PC-3 (cell line): ENCODE data around the gene PCBP3.
A peak's percentile ranks its signal among the peaks of the same experiment; 100 is the strongest.

Experiments used
- CTCF ChIP-seq: fragments of 300-600 bp; sonication (generic); conservative IDR thresholded peaks from 2 replicates; pipeline ENCODE4 v1.5.1; 2017; ENCODE audit warnings: antibody characterized with exemption, low read depth, mild to moderate bottlenecking, low read length
- EZH2 ChIP-seq: fragments of 300-600 bp; sonication (generic); IDR thresholded peaks from one replicate; pipeline ENCODE4 v1.6.1; 2017; ENCODE audit warnings: antibody characterized with exemption, mild to moderate bottlenecking, low read length; ENCODE audit not compliant: unreplicated experiment

GRCh38 chr21:45747802-45748445 lies 104.4 kb downstream of the PCBP3 start:
- TF ChIP-seq CTCF = 0 out of 2 replicates have a peak, but pooled peaks have one; percentile 9
- TF ChIP-seq EZH2 = no peak
